ENCODE measurements around the gene C19orf44.

The C19orf44 gene

DNA sequence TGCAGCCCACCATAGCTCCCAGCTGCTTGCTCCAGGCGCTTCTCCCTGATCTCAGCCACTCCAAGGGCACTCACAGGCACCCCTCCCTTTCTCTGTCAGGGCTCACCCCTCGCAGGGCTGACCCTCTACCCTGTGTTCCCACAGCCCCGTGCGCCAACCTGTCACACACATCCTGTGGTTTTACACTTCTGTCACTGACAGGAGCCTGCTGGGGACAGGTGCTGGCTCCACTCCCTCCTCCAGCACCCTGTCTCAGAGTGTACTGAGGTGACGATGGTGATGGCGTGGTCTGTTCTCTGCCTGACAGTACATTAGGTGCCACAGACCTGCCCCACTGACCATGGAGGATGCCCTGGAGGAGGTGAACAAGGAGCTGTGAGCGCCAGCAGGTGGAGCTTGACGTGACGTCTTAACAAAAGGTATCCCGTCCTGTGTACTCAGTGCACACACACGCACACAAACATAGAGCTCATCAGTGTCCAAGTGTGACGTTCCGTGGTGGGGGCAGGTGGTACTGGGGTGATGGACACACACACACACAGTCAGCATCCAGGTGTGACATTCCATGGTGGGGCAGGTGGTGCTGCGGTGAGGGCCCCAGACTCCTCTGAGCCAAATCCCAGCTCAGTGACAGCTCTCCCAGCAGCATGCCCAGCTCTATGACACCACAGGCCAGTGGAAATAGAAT is 20.9 kb downstream of the C19orf44 start:
- Histone ChIP-seq H3K9me3 (ENCODE audit: insufficient read depth, low read length, severe bottlenecking) (no peaks in the 10 kb centered on the region), H2AFZ (ENCODE audit: low read depth, low read length) (no peak overlapping the region), H3K36me3 (ENCODE audit: insufficient read depth, low read length) (peaks cover 59% of the 10 kb centered on the region), H3K27ac (ENCODE audit: low read length) (no peak overlapping the region), H3K79me2 (ENCODE audit: insufficient read depth, low read length) (peaks cover 2% of the 10 kb centered on the region; the same call in 1 of the 2 replicates), H3K4me2 (ENCODE audit: insufficient read depth, low read length) (no peak overlapping the region), H4K20me1 (ENCODE audit: insufficient read depth, low read length) (peaks cover 49% of the 10 kb centered on the region), H3K4me3 (ENCODE audit: low read depth in 1 of 2, low read length in 2 of 2) (no peak overlapping the region), H3K9ac (ENCODE audit: low read depth, low read length) (no peak overlapping the region), H3K27me3 (ENCODE audit: insufficient read depth, low read length, poor library complexity) (no peaks in the 10 kb centered on the region), H3K4me1 (ENCODE audit: insufficient read depth, low read length) (no peaks in the 10 kb centered on the region)
- no peak for TF ChIP-seq EZH2 (IDR thresholded peaks at IDR 0.05; ENCODE audit: borderline replicate concordance, low read depth, low read length, severe bottlenecking)
- TF ChIP-seq, protein P1, sequence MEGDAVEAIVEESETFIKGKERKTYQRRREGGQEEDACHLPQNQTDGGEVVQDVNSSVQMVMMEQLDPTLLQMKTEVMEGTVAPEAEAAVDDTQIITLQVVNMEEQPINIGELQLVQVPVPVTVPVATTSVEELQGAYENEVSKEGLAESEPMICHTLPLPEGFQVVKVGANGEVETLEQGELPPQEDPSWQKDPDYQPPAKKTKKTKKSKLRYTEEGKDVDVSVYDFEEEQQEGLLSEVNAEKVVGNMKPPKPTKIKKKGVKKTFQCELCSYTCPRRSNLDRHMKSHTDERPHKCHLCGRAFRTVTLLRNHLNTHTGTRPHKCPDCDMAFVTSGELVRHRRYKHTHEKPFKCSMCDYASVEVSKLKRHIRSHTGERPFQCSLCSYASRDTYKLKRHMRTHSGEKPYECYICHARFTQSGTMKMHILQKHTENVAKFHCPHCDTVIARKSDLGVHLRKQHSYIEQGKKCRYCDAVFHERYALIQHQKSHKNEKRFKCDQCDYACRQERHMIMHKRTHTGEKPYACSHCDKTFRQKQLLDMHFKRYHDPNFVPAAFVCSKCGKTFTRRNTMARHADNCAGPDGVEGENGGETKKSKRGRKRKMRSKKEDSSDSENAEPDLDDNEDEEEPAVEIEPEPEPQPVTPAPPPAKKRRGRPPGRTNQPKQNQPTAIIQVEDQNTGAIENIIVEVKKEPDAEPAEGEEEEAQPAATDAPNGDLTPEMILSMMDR (IDR thresholded peaks at IDR 0.05; ENCODE audit: borderline replicate concordance, extremely low read depth, low read length, poor library complexity, severe bottlenecking): no peak
- DNase-seq (peak; percentile 24), ATAC-seq (ENCODE audit: insufficient read depth, low read depth) (peak; percentile 42)

DNA sequence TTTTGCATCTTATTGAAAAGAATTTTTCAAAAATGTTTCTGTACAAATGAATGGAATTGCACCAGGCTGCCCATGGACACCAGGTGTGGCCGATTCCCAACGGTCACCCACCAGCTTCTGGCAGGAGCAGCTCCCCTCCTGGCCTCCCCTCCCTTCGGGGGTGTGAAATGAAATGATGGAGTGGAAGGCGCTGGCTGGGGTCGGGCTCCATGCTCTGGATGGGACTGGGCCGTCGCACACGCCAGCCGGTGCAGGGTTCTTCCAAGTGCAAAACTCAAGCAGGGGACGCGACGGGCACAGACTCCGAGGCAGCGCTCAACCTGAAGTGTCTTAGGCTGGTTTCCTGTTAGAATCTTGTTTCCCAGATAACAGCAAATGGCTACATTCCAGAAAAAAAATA is 21.9 kb downstream of the C19orf44 start:
- H3K27ac ChIP-seq (ENCODE audit: low read length): no peak overlapping the region
- no peak for TF ChIP-seq EZH2 (IDR thresholded peaks at IDR 0.05; ENCODE audit: borderline replicate concordance, low read depth, low read length, severe bottlenecking)
- TF ChIP-seq, protein P1 (IDR thresholded peaks at IDR 0.05; ENCODE audit: borderline replicate concordance, extremely low read depth, low read length, poor library complexity, severe bottlenecking): no peak
- no peaks in the 10 kb centered on the region for H3K4me1 ChIP-seq (ENCODE audit: insufficient read depth, low read length)
- H3K79me2 ChIP-seq (ENCODE audit: insufficient read depth, low read length): peaks cover 6% of the 10 kb centered on the region; the same call in 1 of the 2 replicates
- H2AFZ ChIP-seq (ENCODE audit: low read depth, low read length): no peak overlapping the region
- no peak overlapping the region for H3K4me2 ChIP-seq (ENCODE audit: insufficient read depth, low read length)
- H3K4me3 ChIP-seq (ENCODE audit: low read depth in 1 of 2, low read length in 2 of 2): no peak overlapping the region
- no peak for DNase-seq
- no peak overlapping the region for H3K9ac ChIP-seq (ENCODE audit: low read depth, low read length)
- no peaks in the 10 kb centered on the region for H3K27me3 ChIP-seq (ENCODE audit: insufficient read depth, low read length, poor library complexity)
- no peaks in the 10 kb centered on the region for H3K9me3 ChIP-seq (ENCODE audit: insufficient read depth, low read length, severe bottlenecking)
- ATAC-seq (ENCODE audit: insufficient read depth, low read depth): no peak
- H3K36me3 ChIP-seq (ENCODE audit: insufficient read depth, low read length): peaks cover 65% of the 10 kb centered on the region
- H4K20me1 ChIP-seq (ENCODE audit: insufficient read depth, low read length): peaks cover 57% of the 10 kb centered on the region

DNA sequence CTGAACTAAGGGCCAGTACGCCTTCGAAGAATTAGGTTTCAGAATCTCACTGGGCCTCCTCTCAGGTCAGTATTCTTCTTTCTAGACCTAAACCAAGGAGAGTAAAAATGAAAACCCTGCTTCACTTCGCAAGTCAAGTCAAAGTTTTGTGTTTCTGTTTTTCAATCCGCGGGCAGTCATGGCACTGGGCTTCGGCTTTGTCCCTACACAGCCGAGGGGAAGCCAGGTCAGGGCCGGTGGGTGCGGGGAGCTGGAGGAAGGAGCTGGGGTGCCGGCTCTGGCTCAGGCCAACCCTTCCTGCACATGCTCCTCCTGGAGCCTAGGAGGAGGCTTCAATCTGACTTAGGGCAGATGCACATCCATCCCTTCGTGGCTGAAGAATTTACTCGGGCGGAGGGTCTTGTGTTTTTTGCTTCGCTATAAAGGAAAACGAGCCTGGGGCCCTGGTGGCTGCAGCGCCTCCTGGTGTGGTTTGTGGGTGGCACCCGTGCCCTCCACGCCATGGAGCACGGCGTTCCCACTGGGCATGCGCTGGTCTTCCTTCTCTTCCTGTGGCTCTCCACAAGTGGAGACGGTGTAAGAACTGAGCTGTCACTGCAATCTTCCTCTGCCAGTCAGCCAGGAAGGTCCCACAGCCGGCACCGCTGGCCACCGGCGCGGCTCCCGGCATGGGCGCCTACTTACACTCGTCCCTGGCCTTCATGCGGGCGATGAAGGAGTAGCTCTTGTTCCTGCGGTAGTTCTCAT is 22.5 kb downstream of the C19orf44 start:
- H3K79me2 ChIP-seq (ENCODE audit: insufficient read depth, low read length): peaks cover 6% of the 10 kb centered on the region; the same call in 1 of the 2 replicates
- no peak overlapping the region for H2AFZ ChIP-seq (ENCODE audit: low read depth, low read length)
- no peaks in the 10 kb centered on the region for H3K27me3 ChIP-seq (ENCODE audit: insufficient read depth, low read length, poor library complexity)
- ATAC-seq (ENCODE audit: insufficient read depth, low read depth): no peak
- H3K4me1 ChIP-seq (ENCODE audit: insufficient read depth, low read length): no peaks in the 10 kb centered on the region
- TF ChIP-seq EZH2 (IDR thresholded peaks at IDR 0.05; ENCODE audit: borderline replicate concordance, low read depth, low read length, severe bottlenecking): no peak
- TF ChIP-seq, protein P1 (IDR thresholded peaks at IDR 0.05; ENCODE audit: borderline replicate concordance, extremely low read depth, low read length, poor library complexity, severe bottlenecking): peak; percentile 28
- H3K9ac ChIP-seq (ENCODE audit: low read depth, low read length): no peak overlapping the region
- H3K27ac ChIP-seq (ENCODE audit: low read length): no peak overlapping the region
- H3K9me3 ChIP-seq (ENCODE audit: insufficient read depth, low read length, severe bottlenecking): no peaks in the 10 kb centered on the region
- peaks cover 62% of the 10 kb centered on the region for H4K20me1 ChIP-seq (ENCODE audit: insufficient read depth, low read length)
- H3K36me3 ChIP-seq (ENCODE audit: insufficient read depth, low read length): peaks cover 70% of the 10 kb centered on the region
- no peak overlapping the region for H3K4me3 ChIP-seq (ENCODE audit: low read depth in 1 of 2, low read length in 2 of 2)
- DNase-seq: no peak
- no peak overlapping the region for H3K4me2 ChIP-seq (ENCODE audit: insufficient read depth, low read length)

All from DND-41 (cell line).